ENCODE data around the gene TMEM175.
"Not testable (repeated sequence)": the region's sequence is repeated elsewhere in the genome, so short reads cannot be mapped to it uniquely, and the experiment has no call there.

The TMEM175 gene

DNA sequence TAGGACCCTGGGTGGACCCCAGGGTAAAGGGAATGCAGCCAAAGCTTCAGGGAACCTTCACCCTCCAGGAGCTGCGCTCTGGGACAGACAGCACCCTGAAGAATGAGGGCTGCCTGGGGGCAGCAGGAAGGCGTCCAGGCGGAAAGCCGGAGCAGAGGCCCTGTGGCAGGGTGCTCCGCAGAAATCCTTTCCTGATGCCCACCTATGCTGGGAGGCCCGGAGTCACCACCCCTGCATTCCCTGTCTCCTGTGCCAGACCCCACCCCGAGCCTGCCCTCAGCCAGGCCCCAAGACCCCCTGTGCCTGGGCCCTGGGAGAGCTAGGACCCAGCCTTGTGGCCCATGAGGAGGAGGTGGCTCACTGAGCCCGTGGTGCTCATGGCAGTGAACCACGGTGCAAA, 42.4 kb downstream of the TMEM175 start:
- no peaks in the 10 kb centered on the region for H3K27me3 ChIP-seq (ENCODE audit: insufficient read depth, poor library complexity, severe bottlenecking)
- TF ChIP-seq REST (IDR thresholded peaks at IDR 0.05; ENCODE audit: insufficient replicate concordance, low read depth) (no peak), GABPA (IDR thresholded peaks at IDR 0.05; ENCODE audit: low read depth) (no peak), POLR2AphosphoS5 (IDR thresholded peaks at IDR 0.05; ENCODE audit: low read depth) (no peak), SPI1 (IDR thresholded peaks at IDR 0.05; ENCODE audit: borderline replicate concordance, low read depth) (no peak)
- TF ChIP-seq, protein P1, sequence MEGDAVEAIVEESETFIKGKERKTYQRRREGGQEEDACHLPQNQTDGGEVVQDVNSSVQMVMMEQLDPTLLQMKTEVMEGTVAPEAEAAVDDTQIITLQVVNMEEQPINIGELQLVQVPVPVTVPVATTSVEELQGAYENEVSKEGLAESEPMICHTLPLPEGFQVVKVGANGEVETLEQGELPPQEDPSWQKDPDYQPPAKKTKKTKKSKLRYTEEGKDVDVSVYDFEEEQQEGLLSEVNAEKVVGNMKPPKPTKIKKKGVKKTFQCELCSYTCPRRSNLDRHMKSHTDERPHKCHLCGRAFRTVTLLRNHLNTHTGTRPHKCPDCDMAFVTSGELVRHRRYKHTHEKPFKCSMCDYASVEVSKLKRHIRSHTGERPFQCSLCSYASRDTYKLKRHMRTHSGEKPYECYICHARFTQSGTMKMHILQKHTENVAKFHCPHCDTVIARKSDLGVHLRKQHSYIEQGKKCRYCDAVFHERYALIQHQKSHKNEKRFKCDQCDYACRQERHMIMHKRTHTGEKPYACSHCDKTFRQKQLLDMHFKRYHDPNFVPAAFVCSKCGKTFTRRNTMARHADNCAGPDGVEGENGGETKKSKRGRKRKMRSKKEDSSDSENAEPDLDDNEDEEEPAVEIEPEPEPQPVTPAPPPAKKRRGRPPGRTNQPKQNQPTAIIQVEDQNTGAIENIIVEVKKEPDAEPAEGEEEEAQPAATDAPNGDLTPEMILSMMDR (IDR thresholded peaks at IDR 0.05; ENCODE audit: insufficient read depth, low read length), result no peak
- no peak overlapping the region for H3K4me3 ChIP-seq (replicated peaks; ENCODE audit: insufficient read depth, low read length)
- no peak for DNase-seq (ENCODE audit: low read depth in 1 of 2, low spot score in 1 of 2)
- H3K27ac ChIP-seq (replicated peaks), result no peak overlapping the region

DNA sequence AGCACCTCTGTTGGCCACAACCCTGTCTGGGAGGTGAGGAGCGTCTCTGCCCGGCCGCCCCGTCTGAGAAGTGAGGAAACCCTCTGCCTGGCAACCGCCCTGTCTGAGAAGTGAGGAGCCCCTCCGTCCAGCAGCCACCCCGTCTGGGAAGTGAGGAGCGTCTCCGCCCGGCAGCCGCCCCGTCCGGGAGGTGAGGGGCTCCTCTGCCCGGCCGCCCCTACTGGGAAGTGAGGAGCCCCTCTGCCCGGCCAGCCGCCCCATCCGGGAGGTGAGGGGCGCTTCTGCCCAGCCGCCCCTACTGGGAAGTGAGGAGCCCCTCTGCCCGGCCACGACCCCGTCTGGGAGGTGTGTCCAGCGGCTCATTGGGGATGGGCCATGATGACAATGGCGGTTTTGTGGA, 43.8 kb downstream of the TMEM175 start:
- DNase-seq (ENCODE audit: low read depth in 1 of 2, low spot score in 1 of 2); H3K27ac ChIP-seq (replicated peaks); H3K27me3 ChIP-seq (ENCODE audit: insufficient read depth, poor library complexity, severe bottlenecking); H3K4me3 ChIP-seq (replicated peaks; ENCODE audit: insufficient read depth, low read length): not testable (repeated sequence)

- Histone ChIP-seq H3K4me3 (replicated peaks; ENCODE audit: insufficient read depth, low read length) (peak overlapping the region; percentile 2; the same call in 1 of the 2 replicates), H3K27me3 (ENCODE audit: insufficient read depth, poor library complexity, severe bottlenecking) (no peaks in the 10 kb centered on the region), H3K27ac (replicated peaks) (peak overlapping the region; percentile 42)
- TF ChIP-seq, protein P1 (IDR thresholded peaks at IDR 0.05; ENCODE audit: insufficient read depth, low read length), result no peak
- no peak for TF ChIP-seq POLR2AphosphoS5 (IDR thresholded peaks at IDR 0.05; ENCODE audit: low read depth)
- TF ChIP-seq GABPA (IDR thresholded peaks at IDR 0.05; ENCODE audit: low read depth), result no peak
- peak; percentile 83 for TF ChIP-seq SPI1 (IDR thresholded peaks at IDR 0.05; ENCODE audit: borderline replicate concordance, low read depth)
- no peak for TF ChIP-seq REST (IDR thresholded peaks at IDR 0.05; ENCODE audit: insufficient replicate concordance, low read depth)
- peak; percentile 87 to 91 for DNase-seq (ENCODE audit: low read depth in 1 of 2, low spot score in 1 of 2)
These were observed 46.9 kb downstream of the TMEM175 start for GRCh38 chr4:978957-979701.

DNA sequence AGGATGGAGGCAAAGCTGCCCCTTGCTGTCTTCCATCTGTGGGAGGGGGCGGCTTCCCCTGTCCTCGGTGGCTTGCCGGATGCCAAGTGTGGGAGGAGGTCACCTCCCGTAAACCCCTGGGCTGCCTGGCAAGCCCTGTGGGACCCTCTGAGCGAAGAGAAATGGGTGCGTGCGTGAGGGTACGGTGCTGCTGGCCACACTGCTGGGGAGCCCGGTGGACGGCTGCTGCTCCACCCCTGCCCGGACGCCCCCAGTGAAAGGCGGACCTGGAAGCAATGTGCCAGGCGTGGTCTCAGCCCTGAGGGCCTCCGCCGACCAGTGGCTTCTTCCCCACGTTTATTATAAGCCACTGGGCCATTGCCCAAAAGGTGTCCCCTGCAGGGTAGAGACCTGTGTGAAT, 50.0 kb downstream of the TMEM175 start:
- H3K4me3 ChIP-seq (replicated peaks; ENCODE audit: insufficient read depth, low read length), result no peak overlapping the region
- DNase-seq (ENCODE audit: low read depth in 1 of 2, low spot score in 1 of 2), result no peak
- no peak for TF ChIP-seq POLR2AphosphoS5 (IDR thresholded peaks at IDR 0.05; ENCODE audit: low read depth)
- no peak for TF ChIP-seq GABPA (IDR thresholded peaks at IDR 0.05; ENCODE audit: low read depth)
- TF ChIP-seq, protein P1 (IDR thresholded peaks at IDR 0.05; ENCODE audit: insufficient read depth, low read length), result no peak
- no peak for TF ChIP-seq SPI1 (IDR thresholded peaks at IDR 0.05; ENCODE audit: borderline replicate concordance, low read depth)
- no peak for TF ChIP-seq REST (IDR thresholded peaks at IDR 0.05; ENCODE audit: insufficient replicate concordance, low read depth)
- H3K27ac ChIP-seq (replicated peaks), result no peak overlapping the region
- H3K27me3 ChIP-seq (ENCODE audit: insufficient read depth, poor library complexity, severe bottlenecking), result no peaks in the 10 kb centered on the region

All from HL-60 (cell line).